Activated CD8-positive, alpha-beta T cell treated with anti-CD3 and anti-CD28 coated beads for 36 hours (primary cell): ENCODE data around the gene CMSS1. TPM values are rescaled to one million over a fixed set of nuclear protein-coding genes. Genes with fewer than 3 reads are reported as not detected.

Experiments
- ATAC-seq: fragments of 200-7000 bp; cut with Tn5 transposase; one replicate; pipeline ENCODE4 v1.10.0; 2021; ENCODE audit warnings: mild to moderate bottlenecking, moderate library complexity
- CTCF ChIA-PET: fragments of 350-600 bp; sonication (Branson Sonifier 250); formaldehyde crosslinking; loops from one replicate; lab custom pipeline; 2021; ENCODE audit warnings: antibody characterized with exemption; lab: Charles Lee
- POLR2A ChIA-PET: fragments of 350-600 bp; sonication (Branson Sonifier 250); formaldehyde crosslinking; loops from one replicate; lab custom pipeline; 2021; ENCODE audit warnings: antibody characterized with exemption; lab: Charles Lee
- DNase-seq: peaks from one replicate; pipeline ENCODE4 v3.0.0-alpha.2; 2020
- H3K27ac Mint-ChIP-seq: one replicate; pipeline ENCODE4 v1.8.0; 2021; ENCODE audit warnings: mild to moderate bottlenecking, mixed read lengths
- H3K27me3 Mint-ChIP-seq: one replicate; pipeline ENCODE4 v1.8.0; 2021; ENCODE audit warnings: mixed read lengths
- H3K36me3 Mint-ChIP-seq: one replicate; pipeline ENCODE4 v1.8.0; 2021; ENCODE audit warnings: low read depth, mixed read lengths
- H3K4me1 Mint-ChIP-seq: one replicate; pipeline ENCODE4 v1.8.0; 2021; ENCODE audit warnings: low read depth, mixed read lengths
- H3K4me3 Mint-ChIP-seq: one replicate; pipeline ENCODE4 v1.8.0; 2021; ENCODE audit warnings: mild to moderate bottlenecking, moderate library complexity, mixed read lengths
- H3K9me3 Mint-ChIP-seq: one replicate; pipeline ENCODE4 v1.8.0; 2021; ENCODE audit warnings: mixed read lengths
- CTCF ChIP-seq: fragments of 200-600 bp; IDR thresholded peaks from one replicate; pipeline ENCODE4 v1.8.0; 2022; ENCODE audit warnings: antibody characterized with exemption, mild to moderate bottlenecking
- intact Hi-C: fragments of 100-400 bp; cut with micrococcal nuclease; formaldehyde crosslinking; loops from one replicate; pipeline ENCODE4 v1.10.0; 2022
- total RNA-seq, 2 experiments: library from RNA; stranded (reverse); gene quantifications; one replicate each; pipeline ENCODE4 v1.2.3, GENCODE V29; 2021

Gene CMSS1
- total RNA-seq, 2 experiments from 2014 or later = 93.9 to 110 TPM

- Mint-ChIP-seq H3K9me3 (no peaks in the 10 kb centered on the region), H3K27ac (peak overlapping the region; percentile 93), H3K27me3 (no peaks in the 10 kb centered on the region), H3K4me1 (peaks cover 33% of the 10 kb centered on the region), H3K4me3 (no peak overlapping the region), H3K36me3 (peaks cover 38% of the 10 kb centered on the region)
- ATAC-seq (no peak), DNase-seq (no peak)
- intact Hi-C loops = no loop called here
- ChIA-PET POLR2A (interaction anchor here (1.0 kb wide), 1 partner anchor 168 kb away, joined by 3 read pairs; no protein-coding TSS in a partner anchor), CTCF (interaction anchor here (0.8 to 3.7 kb wide), 5 partner anchors 18 to 148 kb away, joined by 3 to 16 read pairs (median 4); no protein-coding TSS in a partner anchor)
- no peak for TF ChIP-seq CTCF
These were observed 289.0 kb downstream of the CMSS1 start for GRCh38 chr3:100106531-100107141.

DNA sequence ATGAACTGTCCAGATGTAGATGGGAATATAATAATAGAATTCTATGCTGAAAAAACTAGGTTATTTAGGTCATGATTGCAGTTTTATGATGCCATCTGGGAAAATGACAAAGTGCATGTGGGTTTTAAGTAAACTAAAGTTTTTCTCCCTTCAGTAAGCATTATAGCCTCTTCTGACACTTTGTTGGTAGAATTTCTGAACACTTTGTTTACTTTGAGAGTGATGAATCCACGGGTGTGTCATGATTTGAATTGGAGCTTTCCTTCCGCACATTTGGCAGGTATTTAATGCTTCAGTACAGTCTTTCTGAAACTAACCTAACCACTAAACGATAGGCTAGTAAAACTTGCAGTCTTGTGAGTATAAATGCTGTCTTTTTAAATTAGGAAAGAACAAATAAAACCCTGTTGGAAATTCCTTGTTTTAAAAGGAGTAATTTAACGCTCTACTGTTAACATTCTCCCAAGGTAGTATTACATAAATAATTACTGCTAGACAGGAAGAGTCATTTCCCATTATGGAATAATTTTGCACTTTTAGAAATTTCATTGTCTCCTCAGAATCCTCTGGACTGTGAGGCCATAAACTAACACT is 289.7 kb downstream of the CMSS1 start:
- no peak for ATAC-seq
- DNase-seq = no peak
- Mint-ChIP-seq H3K9me3 (no peaks in the 10 kb centered on the region), H3K4me3 (no peak overlapping the region), H3K36me3 (peaks cover 40% of the 10 kb centered on the region), H3K27ac (no peak overlapping the region), H3K4me1 (peaks cover 33% of the 10 kb centered on the region), H3K27me3 (no peaks in the 10 kb centered on the region)
- ChIA-PET CTCF (interaction anchor here (0.9 to 3.7 kb wide), 3 partner anchors 30 to 147 kb away, joined by 3 to 16 read pairs (median 4); no protein-coding TSS in a partner anchor), POLR2A (interaction anchor here (1.0 kb wide), 1 partner anchor 168 kb away, joined by 3 read pairs; no protein-coding TSS in a partner anchor)
- TF ChIP-seq CTCF = no peak
- intact Hi-C loops = no loop called here

DNA sequence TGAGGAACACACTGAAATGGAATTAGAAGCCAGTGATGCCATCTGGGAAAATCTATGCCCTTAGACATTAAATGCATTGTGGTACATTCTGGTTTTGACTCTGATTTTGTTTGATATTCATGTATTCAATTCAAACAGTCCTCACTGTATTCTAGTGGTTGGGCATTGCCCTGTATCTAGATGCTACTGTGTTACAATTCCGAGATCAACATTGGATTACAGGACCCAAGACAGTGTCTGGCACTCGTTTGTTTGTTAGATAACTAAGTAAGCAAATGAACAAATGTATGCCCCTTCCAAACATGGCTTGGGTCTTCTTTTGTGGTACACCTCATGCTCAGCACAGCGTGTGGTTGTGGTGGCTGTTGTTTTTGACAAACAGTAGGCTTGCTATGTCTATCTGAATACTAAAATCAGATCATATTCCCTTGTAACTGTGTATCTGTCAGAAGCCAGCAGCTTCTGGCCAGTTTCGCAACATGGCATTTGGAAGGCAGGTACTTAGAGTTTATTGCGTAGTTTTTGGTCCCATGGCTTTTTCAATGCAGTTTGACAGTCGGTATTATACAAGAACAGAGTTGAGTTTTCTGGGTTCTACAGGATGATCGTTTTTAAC is 290.9 kb downstream of the CMSS1 start:
- H3K9me3 Mint-ChIP-seq = no peaks in the 10 kb centered on the region
- H3K4me1 Mint-ChIP-seq = peaks cover 33% of the 10 kb centered on the region
- H3K27ac Mint-ChIP-seq = no peak overlapping the region
- CTCF ChIA-PET = no interaction called here
- no peak overlapping the region for H3K4me3 Mint-ChIP-seq
- H3K27me3 Mint-ChIP-seq = no peaks in the 10 kb centered on the region
- peaks cover 30% of the 10 kb centered on the region for H3K36me3 Mint-ChIP-seq
- no peak for ATAC-seq
- DNase-seq = no peak
- POLR2A ChIA-PET = no interaction called here
- no peak for TF ChIP-seq CTCF
- intact Hi-C loops = no loop called here

DNA sequence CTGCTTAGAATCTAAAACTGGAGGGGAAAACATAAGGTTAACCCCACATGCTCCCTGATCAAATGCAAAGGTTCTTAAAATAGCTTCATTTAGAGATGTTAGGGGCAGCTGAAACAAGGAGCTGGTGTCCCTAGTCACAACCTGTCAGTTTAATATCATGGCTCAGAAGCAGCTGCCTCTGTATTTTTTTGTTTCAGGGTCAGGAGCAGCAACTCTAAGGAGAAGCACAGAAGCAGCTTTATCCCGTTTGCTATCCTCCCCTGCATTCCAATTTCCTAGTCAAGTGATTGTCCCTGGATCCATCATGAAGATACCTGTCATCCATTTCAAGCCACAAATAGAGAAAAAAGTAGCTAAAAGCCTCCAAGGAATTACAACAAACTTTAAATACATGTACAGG is 292.5 kb downstream of the CMSS1 start:
- no peak overlapping the region for H3K4me3 Mint-ChIP-seq
- ChIA-PET POLR2A (no interaction called here), CTCF (interaction anchor here (0.7 to 1.9 kb wide), 5 partner anchors 10 to 144 kb away, joined by 3 to 6 read pairs (median 3); no protein-coding TSS in a partner anchor)
- H3K27me3 Mint-ChIP-seq = no peaks in the 10 kb centered on the region
- no peak overlapping the region for H3K27ac Mint-ChIP-seq
- H3K4me1 Mint-ChIP-seq = peaks cover 17% of the 10 kb centered on the region
- no peaks in the 10 kb centered on the region for H3K9me3 Mint-ChIP-seq
- intact Hi-C loops = no loop called here
- DNase-seq = no peak
- H3K36me3 Mint-ChIP-seq = peaks cover 22% of the 10 kb centered on the region
- no peak for TF ChIP-seq CTCF
- no peak for ATAC-seq
